Smooth muscle cell (in vitro differentiated cells): ENCODE data around the gene ZBTB48. TPM values are rescaled to one million over a fixed set of nuclear protein-coding genes. Genes with fewer than 3 reads are reported as not detected.

Experiments used
- DNase-seq: peaks from one replicate; lab custom pipeline; 2025; ENCODE audit not compliant: unreplicated experiment; lab: John Stamatoyannopoulos, UW
- H2AFZ ChIP-seq: fragments of 200-600 bp; sonication (generic); 2 replicates; pipeline ENCODE4 v1.6.0; 2016; ENCODE audit warnings: antibody characterized with exemption, low read depth, mild to moderate bottlenecking
- H3F3A ChIP-seq: fragments of 200-600 bp; sonication (generic); 2 replicates; pipeline ENCODE4 v1.6.0; 2017; ENCODE audit warnings: antibody characterized with exemption, low read depth
- H3K27ac ChIP-seq: fragments of 200-600 bp; sonication (generic); 2 replicates; pipeline ENCODE4 v1.5.1; 2016; ENCODE audit warnings: low read depth, mild to moderate bottlenecking
- H3K27me3 ChIP-seq: fragments of 200-600 bp; sonication (generic); 2 replicates; pipeline ENCODE4 v1.6.1; 2016; ENCODE audit warnings: low read depth, mild to moderate bottlenecking
- H3K36me3 ChIP-seq: fragments of 200-600 bp; sonication (generic); 2 replicates; pipeline ENCODE4 v1.5.1; 2016; ENCODE audit warnings: low read depth
- H3K4me1 ChIP-seq: fragments of 200-600 bp; sonication (generic); 2 replicates; pipeline ENCODE4 v1.5.1; 2016; ENCODE audit warnings: low read depth
- H3K4me2 ChIP-seq: fragments of 200-600 bp; sonication (generic); 2 replicates; pipeline ENCODE4 v1.6.0; 2016; ENCODE audit warnings: mild to moderate bottlenecking
- H3K4me3 ChIP-seq: fragments of 200-600 bp; sonication (generic); 2 replicates; pipeline ENCODE4 v1.5.1; 2016; ENCODE audit warnings: mild to moderate bottlenecking
- H3K79me2 ChIP-seq: fragments of 200-600 bp; sonication (generic); 2 replicates; pipeline ENCODE4 v1.6.0; 2016; ENCODE audit warnings: low read depth, mild to moderate bottlenecking
- H3K9ac ChIP-seq: fragments of 200-600 bp; sonication (generic); 2 replicates; pipeline ENCODE4 v1.6.0; 2016; ENCODE audit warnings: low read depth
- H3K9me3 ChIP-seq: fragments of 200-600 bp; sonication (generic); replicated peaks from 2 replicates; pipeline ENCODE4 v1.5.1; 2016; ENCODE audit warnings: low read depth
- H4K20me1 ChIP-seq: fragments of 200-600 bp; sonication (generic); 2 replicates; pipeline ENCODE4 v1.6.0; 2016; ENCODE audit warnings: low read depth
- WGBS: methylation state at CpG from one replicate; pipeline ENCODE4 v1.1.7; 2016; ENCODE audit warnings: low lambda C conversion rate; 5-methylcytosine and 5-hydroxymethylcytosine counted together
- polyA plus RNA-seq: library from polyadenylated mRNA; unstranded; fragments of >200 nt; fragmentation: Nextera tagmentation; extraction: Ambion mirVana; gene quantifications from 2 replicates; pipeline ENCODE4 v1.2.1, GENCODE V29; 2016
- total RNA-seq: library from RNA; depleted of rRNA; stranded (reverse); fragments of >200 nt; gene quantifications from 2 replicates; pipeline ENCODE4 v1.2.3, GENCODE V29; 2014
- TF ChIP-seq, protein P1 (sequence below): fragments of 200-600 bp; sonication (generic); IDR thresholded peaks from 2 replicates; pipeline ENCODE4 v1.5.1; 2017; ENCODE audit warnings: borderline replicate concordance, mild to moderate bottlenecking, antibody characterized with exemption; ENCODE audit not compliant: insufficient read depth, poor library complexity, severe bottlenecking

The ZBTB48 gene
- total and polyA plus RNA-seq, 2 experiments from 2014 or later: 9.7 to 16.3 TPM

GRCh38 chr1:6603238-6603914 lies 23.6 kb downstream of the ZBTB48 start:
- peak; percentile 67 for DNase-seq
- H3K9me3 ChIP-seq: no peaks in the 10 kb centered on the region
- H3K4me2 ChIP-seq: peak overlapping the region; percentile 92
- no peaks in the 10 kb centered on the region for H3K27me3 ChIP-seq
- peaks cover 30% of the 10 kb centered on the region for H3K79me2 ChIP-seq
- H4K20me1 ChIP-seq: peaks cover 35% of the 10 kb centered on the region
- H3F3A ChIP-seq: peaks cover 22% of the 10 kb centered on the region
- peak overlapping the region; percentile 96 for H3K9ac ChIP-seq
- H2AFZ ChIP-seq: peak overlapping the region; percentile 77
- TF ChIP-seq, protein P1, sequence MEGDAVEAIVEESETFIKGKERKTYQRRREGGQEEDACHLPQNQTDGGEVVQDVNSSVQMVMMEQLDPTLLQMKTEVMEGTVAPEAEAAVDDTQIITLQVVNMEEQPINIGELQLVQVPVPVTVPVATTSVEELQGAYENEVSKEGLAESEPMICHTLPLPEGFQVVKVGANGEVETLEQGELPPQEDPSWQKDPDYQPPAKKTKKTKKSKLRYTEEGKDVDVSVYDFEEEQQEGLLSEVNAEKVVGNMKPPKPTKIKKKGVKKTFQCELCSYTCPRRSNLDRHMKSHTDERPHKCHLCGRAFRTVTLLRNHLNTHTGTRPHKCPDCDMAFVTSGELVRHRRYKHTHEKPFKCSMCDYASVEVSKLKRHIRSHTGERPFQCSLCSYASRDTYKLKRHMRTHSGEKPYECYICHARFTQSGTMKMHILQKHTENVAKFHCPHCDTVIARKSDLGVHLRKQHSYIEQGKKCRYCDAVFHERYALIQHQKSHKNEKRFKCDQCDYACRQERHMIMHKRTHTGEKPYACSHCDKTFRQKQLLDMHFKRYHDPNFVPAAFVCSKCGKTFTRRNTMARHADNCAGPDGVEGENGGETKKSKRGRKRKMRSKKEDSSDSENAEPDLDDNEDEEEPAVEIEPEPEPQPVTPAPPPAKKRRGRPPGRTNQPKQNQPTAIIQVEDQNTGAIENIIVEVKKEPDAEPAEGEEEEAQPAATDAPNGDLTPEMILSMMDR: no peak
- 4% methylated on average over 36 of the region's 36 CpGs for WGBS
- peak overlapping the region; percentile 100 for H3K27ac ChIP-seq
- H3K36me3 ChIP-seq: no peaks in the 10 kb centered on the region
- H3K4me3 ChIP-seq: peak overlapping the region; percentile 67
- peaks cover 28% of the 10 kb centered on the region for H3K4me1 ChIP-seq

- Histone ChIP-seq H3K27ac (peak overlapping the region; percentile 100), H2AFZ (peak overlapping the region; percentile 77), H3K4me1 (peaks cover 28% of the 10 kb centered on the region), H4K20me1 (peaks cover 29% of the 10 kb centered on the region), H3K27me3 (no peaks in the 10 kb centered on the region), H3K79me2 (peaks cover 26% of the 10 kb centered on the region), H3K4me2 (peak overlapping the region; percentile 92), H3K9ac (peak overlapping the region; percentile 96), H3K4me3 (peak overlapping the region; percentile 67), H3K36me3 (no peaks in the 10 kb centered on the region), H3K9me3 (no peaks in the 10 kb centered on the region), H3F3A (peaks cover 22% of the 10 kb centered on the region)
- no peak for DNase-seq
- WGBS: 9% methylated on average over 19 of the region's 19 CpGs
- TF ChIP-seq, protein P1: no peak
These were observed 24.2 kb downstream of the ZBTB48 start for GRCh38 chr1:6603915-6604558.

DNA sequence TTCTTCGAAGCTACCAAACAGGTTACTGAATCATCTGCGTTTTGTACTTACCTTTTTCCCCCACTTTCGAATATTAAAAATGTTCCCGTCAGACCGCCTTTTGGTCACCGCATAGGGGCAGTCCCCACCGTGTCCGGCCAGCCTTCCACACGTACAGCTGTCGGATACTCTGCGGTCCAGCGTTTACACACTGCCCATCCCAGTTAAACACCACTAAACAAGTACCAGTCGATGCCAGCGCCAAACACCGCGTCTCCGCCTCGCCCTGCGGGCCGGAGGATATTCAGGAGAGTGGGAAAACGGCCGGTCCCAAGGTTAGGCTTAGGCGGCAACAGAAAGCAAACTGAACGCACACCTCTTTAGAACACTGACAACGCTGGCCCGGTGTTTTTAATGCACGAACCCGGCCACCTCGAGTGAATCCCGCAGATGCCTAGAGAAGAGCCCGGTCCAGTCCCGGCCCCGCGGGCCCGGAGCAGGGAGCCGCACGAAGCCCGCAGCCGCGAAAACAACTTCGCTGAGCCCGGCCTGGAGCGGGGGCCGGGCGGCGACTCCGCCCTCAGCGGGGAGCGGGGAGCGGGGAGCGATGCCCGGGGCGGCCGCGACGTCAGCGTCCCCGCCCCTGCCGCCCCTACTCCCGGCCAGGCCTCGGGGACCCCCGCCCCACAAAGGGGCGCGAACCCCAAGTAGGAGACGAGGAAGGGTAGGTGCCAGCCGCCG lies 33.0 kb downstream of the ZBTB48 start:
- TF ChIP-seq, protein P1: no peak
- WGBS: 2% methylated on average over 36 of the region's 67 CpGs
- Histone ChIP-seq H3K9me3 (no peaks in the 10 kb centered on the region), H3K36me3 (no peaks in the 10 kb centered on the region), H3F3A (peaks cover 3% of the 10 kb centered on the region), H2AFZ (peak overlapping the region; percentile 92), H3K79me2 (peaks cover 55% of the 10 kb centered on the region), H3K4me1 (peaks cover 3% of the 10 kb centered on the region), H3K27me3 (no peaks in the 10 kb centered on the region), H3K4me2 (peak overlapping the region; percentile 98), H4K20me1 (peaks cover 28% of the 10 kb centered on the region), H3K27ac (peak overlapping the region; percentile 91), H3K4me3 (peak overlapping the region; percentile 95), H3K9ac (peak overlapping the region; percentile 91)
- DNase-seq: no peak
